ENCODE measurements around the gene STAT5A.
"Not testable (repeated sequence)": the region's sequence is repeated elsewhere in the genome, so short reads cannot be mapped to it uniquely, and the experiment has no call there.

The STAT5A gene

GRCh38 chr17:42338427-42338985 is 50.2 kb downstream of the STAT5A start:
- FAIRE-seq = no peak

- no peak for FAIRE-seq
These were observed 50.9 kb downstream of the STAT5A start for GRCh38 chr17:42339221-42339620.

GRCh38 chr17:42340691-42341127 is 52.4 kb downstream of the STAT5A start:
- FAIRE-seq = no peak

GRCh38 chr17:42341568-42341967 is 53.3 kb downstream of the STAT5A start:
- no peak for FAIRE-seq

GRCh38 chr17:42342242-42343008 is 54.1 kb downstream of the STAT5A start:
- FAIRE-seq = no peak

- FAIRE-seq = no peak
These were observed 57.2 kb downstream of the STAT5A start for GRCh38 chr17:42345396-42346073.

GRCh38 chr17:42346481-42346880 is 58.2 kb downstream of the STAT5A start:
- no peak for FAIRE-seq

GRCh38 chr17:42347198-42347597 is 58.9 kb downstream of the STAT5A start:
- peak; percentile 86 for FAIRE-seq

- no peak for FAIRE-seq
These were observed 59.3 kb downstream of the STAT5A start for GRCh38 chr17:42347606-42348005.

- FAIRE-seq = no peak
These were observed 59.8 kb downstream of the STAT5A start for GRCh38 chr17:42348104-42348503.

- no peak for FAIRE-seq
These were observed 66.9 kb downstream of the STAT5A start for GRCh38 chr17:42354956-42355843.

- FAIRE-seq = no peak
These were observed 70.1 kb downstream of the STAT5A start for GRCh38 chr17:42358434-42358833.

GRCh38 chr17:42359133-42359532 is 70.8 kb downstream of the STAT5A start:
- FAIRE-seq = no peak

- FAIRE-seq = not testable (repeated sequence)
These were observed 72.1 kb downstream of the STAT5A start for GRCh38 chr17:42360388-42360787.

Data from endometrium (tissue), 2 donors.